Panc1 (cell line): ENCODE data around the gene CYS1.

Source experiments
- CTCF ChIP-seq: fragments of 450-650 bp; IDR thresholded peaks from 2 replicates; pipeline ENCODE4 v1.5.1; 2017; ENCODE audit warnings: mild to moderate bottlenecking
- SIN3A ChIP-seq: IDR thresholded peaks from 2 replicates; pipeline ENCODE4 v1.6.1; 2012; ENCODE audit warnings: low read depth, mild to moderate bottlenecking, low read length, moderate library complexity, borderline replicate concordance; ENCODE audit not compliant: insufficient read depth

GRCh38 chr2:10063566-10063965 is 16.6 kb downstream of the CYS1 start:
- TF ChIP-seq CTCF (no peak), SIN3A (no peak)
